GM04504 (cell line): Measurements from ENCODE around the gene LDLRAD3.

Experiments used
- DNase-seq: peaks from one replicate; pipeline ENCODE4 v3.0.0-alpha.2; 2012; ENCODE audit warnings: low read depth

The LDLRAD3 gene

DNA sequence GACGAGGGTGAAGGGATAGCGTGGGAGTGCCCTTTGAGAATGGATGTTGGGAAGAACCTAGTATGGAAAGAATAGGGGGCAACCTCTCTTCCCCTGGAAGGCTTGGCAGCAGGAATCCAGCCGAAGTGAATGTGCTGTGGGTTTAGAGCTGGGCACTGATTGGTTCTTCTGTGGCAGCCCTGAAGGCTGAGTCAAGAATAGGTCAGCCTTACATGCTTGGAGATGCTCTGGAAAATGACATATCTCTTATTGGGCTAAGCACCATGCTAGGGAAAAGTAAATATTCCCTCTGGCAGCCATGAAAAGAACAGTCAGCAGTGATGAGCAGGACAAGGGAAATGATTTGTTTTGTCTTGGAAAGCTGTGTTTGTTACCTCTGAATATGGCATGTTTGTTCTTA is 195.9 kb downstream of the LDLRAD3 start:
- DNase-seq: no peak

DNA sequence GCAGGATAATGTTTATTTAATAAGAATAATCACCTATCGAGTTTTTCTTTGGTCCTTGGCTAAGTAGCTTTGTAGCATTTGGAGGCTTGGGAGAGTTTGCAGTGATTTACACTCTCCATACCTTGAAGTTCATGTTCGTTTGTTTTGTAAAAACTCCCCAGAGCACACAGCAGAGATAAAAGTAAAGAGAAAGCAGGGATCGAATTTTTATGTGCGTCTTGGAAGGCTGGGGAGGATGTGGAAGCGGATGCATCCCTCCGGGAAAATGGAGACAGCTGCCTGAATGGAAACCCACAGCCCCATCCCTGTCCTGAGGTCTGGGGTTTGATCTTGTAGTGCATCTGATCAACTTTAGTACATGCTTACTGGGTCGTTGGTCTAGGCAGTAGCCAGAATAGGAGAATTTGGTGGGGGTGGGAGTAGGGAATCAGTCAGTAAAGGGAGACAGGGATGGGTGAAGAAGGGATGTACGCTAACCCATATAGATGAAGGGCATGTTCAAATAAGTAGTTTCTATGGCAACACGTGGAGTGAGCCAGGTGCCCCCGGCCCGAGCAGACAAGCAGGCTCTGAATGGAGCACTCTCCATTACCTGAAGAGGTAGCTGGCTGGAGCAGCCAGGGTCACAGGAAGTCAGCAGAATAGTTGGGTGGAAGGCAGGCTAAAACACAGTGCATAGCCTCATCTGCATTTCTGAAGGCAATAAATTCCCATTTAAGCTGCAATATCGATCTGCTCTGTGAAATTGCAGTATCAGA is 197.5 kb downstream of the LDLRAD3 start:
- DNase-seq: no peak

DNA sequence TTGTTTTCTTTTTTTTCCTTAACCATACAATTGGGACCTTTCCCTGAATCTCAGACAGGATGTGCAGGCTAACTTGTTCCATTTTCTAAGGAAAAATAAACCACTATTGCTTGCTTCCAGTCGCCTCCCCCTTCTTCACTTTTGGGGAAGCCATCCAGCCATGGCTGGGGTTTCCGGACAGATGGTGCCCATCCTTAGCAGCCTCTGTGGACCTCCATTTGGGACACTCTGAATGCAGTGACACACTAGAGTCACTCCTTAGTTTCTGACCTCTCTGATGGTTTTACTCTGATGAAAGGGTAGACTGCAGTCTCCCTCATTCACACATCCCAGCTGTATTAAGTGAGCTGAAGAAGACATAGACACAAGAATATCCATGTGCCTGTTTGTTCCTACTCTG is 198.1 kb downstream of the LDLRAD3 start:
- DNase-seq: no peak

DNA sequence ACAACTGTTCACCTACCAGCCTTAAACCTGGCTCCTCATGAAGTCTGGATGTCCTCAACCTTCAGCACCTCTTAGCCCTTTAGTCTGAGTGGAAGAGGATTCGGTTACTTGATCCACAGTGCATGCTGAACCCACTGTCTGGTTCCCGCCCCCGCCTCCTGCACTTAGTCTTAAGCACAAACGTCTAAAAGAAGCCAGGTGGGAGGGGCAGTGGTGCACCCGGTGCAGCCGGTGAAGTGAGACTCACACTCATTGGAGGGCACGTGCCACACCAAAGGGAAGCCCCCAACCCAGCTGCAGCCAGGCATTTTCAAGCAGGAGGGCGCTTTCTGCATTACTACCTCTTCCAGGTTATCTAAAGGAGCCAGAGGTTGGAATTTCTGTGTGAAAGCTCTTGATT is 198.6 kb downstream of the LDLRAD3 start:
- DNase-seq: no peak

DNA sequence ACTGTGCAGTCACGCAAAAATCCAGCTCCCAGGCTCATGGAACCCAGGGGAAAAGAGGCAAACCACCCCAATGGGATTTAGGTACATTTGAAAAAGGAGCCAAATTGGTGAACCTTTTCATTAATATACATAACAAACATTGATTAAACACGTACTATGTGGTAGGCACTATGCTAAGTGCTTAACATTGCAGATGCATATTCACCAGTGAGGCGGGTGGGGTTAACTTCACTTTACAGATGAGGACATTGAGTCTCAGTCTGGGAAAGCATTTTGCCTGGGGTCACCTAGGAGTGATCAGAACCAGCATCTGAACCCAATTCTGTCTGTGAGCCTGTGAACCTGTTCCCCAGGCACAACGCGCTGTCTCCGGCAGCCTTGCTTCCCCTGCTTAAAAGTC is 199.0 kb downstream of the LDLRAD3 start:
- no peak for DNase-seq

DNA sequence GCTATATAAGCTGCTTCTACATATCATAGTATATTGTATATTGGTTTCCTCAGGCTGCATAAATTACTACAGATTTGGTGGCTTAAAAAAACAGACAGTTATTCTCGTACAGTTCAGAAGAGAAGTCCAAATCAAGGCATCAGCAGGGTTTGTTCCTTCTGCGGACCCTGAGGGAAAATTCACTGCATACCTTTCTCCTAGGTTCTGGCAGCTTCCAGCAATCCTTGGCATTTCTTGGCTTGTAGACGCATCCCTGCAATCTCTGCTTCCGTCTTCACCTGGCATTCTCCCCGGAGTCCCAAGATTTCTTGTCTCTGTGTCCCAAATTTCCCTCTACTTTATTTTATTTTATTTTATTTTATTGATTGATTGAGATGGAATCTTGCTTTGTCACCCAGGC is 202.6 kb downstream of the LDLRAD3 start:
- DNase-seq: no peak

DNA sequence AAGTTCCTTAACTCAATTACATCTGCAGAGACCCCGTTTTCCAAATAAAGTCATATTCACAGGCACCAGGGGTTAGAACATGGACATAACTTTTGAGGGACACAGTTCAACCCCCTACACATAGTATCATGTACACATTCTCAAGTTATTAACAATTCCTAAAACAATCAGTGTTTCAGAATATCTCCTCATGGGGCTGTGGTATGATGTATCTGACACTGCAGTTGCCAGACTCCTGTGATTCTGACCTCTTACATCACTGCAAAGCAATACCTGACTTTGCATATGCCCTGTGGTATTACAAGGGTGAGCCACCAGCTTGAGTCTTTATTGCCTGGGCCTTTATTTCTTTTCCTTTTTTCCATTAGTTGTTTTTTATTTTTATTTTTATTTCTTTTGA is 203.6 kb downstream of the LDLRAD3 start:
- DNase-seq: no peak

DNA sequence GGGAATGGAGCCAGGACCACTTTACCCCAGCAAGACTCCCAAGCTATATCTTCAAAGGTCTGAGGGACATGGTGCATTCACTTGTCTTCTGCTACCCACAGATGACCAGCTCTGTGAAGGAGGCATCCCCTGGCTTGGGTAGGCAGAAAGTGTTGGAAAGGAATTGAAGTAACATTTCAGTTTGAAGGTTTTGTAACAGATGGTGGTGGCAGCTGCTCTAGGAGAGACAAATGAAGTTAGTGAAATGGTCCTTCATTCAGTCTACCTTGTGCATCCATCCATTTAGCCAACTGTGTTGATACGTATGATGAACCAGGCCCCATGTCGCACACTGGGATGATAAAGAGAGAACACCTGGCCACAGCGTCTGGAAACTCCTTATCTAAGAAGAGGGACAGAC is 204.8 kb downstream of the LDLRAD3 start:
- DNase-seq: no peak

DNA sequence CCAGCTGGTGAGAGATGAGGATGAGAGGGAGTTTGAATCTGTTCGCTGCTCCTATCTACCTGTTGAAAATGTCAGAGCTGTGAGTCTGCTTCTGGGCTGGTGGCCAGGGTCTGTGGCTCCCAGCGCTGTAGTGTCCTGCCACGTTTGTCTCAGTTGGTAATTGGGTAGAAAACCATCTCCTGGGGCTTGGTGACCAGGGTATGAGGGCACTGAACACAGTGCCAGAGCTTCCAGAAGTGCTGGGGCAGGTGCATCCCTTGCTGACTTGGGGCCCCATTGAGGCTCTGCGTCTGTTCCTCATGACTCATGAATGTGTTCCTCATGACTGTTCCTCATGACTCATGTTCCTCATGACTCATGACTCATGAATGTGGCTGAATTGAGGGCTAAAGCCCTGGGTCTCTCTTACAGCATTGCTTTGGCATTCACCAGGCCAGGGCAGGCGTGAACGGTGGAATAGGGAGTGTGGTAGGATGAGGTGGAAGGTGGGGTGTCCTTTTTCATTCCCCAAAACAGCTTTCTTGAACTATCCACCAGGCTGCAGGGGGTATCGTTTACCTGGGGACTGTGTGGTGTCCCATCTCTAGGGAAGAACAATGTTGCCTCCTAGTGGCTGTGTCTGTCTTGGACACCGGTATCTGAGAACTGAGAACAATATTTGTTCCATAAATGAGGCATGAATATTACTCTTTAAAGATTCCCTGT is 205.8 kb downstream of the LDLRAD3 start:
- peak; percentile 92 for DNase-seq

DNA sequence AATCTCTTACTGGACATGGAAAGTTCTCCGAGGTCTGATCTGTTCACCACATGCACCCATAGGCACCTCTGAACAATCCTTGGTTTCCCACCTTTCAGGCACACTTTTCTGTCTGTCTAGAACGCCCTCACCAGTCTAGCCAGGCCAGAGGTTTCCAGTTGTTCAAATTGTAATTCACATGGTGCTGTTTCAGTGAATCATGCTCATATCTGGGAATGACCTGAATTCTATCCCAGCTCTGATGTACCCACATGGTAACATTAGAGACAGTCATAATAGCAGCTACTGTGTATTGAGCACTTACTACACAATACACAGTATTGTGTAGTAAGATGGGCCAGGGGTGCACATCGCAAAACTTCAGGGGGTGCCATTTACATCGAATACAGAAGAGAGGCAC is 207.1 kb downstream of the LDLRAD3 start:
- DNase-seq: no peak

DNA sequence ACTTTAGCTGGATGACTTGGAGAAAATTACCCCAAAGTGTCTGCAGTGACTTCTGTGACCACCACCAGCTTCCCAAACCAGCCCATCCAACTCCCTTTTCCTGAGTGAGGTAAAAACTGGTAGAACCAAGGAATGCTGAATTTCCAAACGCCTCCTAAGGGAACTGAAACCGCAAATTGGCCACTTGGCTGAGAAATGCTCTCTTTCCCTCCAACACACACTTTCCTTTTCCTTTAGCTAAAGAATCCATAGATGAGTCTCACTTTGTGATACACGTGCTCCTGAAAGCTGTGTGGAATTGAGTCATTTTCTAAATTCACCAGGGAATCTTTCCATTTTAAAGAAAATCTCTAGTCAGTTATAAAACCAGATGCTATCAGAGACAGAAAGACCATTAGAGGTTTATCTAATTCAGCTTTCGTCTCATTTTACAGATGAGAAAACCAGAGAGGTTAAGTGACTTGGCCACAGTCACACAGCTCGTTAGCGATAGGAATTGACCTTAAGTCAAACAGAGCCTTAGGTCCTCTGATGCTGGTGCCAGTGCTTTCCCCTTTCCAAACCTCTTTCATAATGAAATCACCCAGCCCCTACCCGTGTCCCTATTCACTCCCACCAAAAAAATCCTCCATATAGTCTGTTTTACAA is 208.2 kb downstream of the LDLRAD3 start:
- no peak for DNase-seq

DNA sequence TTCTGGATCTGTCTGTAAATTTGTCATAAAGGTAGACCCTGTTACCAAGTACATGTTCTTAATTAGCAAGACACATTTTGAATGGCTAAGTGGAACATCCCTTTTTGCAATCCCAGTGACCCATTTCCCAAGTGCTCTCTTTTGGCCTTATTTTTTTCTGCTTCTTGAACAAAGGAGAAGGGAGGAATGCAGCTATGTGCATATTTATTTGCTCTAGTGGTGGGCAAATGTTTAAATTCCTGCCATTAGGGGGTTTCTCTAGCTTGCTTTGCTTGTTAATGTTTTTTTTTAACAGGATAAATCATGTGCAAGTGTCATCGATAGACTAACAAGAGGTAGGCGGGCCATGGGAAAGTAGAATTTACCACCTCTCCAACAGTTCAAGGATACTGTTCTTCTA is 209.7 kb downstream of the LDLRAD3 start:
- DNase-seq: no peak

DNA sequence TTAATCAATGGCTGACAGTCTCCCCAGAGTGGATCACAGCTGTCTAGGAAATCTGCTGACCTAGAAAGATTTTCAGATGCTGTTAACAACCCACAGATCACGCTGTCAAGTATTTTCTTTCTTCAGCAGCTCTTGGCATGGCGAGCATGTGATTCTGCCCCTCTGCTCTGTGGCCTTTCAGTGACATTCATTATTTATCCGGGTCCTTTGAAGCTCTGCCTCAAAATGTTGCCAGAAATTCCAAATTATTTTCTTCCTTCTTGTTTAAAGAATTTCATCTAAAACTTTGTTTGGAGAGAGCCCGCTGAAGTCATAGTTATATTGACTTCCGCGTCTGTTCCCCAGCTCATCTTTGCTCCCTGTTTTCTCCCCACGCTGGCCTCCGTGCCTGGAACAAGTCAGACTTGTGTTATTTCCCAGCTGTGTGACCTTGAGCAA is 211.3 kb downstream of the LDLRAD3 start:
- DNase-seq: no peak

DNA sequence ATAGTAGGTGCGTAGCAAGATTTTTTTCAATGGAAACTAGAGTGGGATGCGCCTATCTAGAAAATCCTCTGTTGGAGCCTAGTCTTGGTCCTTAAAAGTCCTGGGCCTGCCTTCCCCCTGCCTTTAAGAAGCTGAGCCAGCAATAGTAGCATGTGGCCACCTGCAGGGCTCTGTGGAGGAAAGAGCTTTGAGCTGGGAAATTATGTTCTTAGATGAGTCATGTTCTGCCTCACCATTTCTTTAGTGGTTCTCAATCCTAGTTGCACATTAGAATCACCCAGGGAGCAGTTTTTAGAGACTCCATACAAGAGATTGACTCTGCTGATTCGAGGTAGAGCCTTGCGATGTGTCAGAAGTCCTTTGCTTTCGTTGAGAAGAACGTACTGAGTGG is 211.9 kb downstream of the LDLRAD3 start:
- no peak for DNase-seq

DNA sequence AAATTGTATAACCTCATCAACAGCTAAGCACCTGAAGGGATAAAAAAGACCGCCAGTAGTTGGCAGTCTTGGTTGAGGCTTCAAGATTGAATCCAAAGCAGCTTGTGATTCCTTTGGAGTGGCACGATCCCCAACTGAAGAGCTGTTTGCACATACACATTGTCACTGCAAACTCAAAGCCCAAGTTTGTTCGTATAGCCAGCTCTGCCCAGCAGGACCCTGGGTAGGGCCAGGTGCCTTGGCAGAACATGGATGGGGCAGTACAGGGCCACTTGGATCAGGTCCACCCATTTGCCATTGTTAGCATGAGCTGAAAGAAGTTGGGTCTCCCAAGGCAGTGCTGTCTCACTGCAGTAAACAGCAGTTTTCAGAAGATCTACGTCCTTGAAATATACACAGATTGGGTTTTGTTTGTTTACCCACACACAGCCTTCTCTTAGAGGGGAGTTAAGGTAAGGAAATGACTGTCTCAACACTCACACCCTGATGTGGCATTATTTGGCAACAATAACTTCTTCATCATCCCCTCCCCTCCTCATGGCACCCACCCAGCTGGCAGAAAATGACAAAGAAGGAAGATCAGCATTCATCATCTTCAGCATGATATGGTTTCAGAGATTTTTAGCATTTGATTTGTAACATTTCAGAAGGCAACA is 212.4 kb downstream of the LDLRAD3 start:
- DNase-seq: no peak

DNA sequence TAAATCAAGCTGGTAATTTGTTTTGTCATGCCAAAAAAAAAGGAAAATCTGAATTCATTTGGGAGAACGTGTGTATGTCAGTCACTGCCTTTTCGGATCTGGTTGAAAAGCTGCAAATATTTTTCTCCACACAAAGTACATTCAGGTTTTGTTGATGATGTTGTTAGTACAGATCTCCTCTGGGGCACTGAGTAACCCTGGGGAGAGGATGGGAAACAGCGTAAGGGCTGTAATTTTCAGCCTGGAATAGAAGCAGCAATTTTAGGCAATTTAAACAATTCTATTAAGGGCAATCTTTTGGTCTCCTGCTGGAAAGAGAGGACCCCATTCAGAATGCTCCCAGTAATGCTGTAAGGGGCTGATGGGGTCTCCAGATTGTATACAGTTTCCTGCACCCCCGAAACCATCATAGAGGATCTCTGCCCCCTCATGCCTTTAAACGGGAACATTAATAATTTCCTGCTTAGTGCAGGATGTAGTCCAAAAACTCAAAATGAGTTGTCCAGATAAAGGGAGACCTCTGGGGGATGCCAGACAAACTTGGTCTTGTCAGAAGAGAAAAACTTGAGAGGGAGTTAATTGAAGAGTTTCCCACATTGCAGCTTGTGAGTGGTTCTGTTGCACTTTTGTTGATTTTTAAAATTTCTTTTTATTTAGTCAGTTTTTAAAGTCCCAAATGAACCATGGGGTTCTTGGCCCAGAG is 213.1 kb downstream of the LDLRAD3 start:
- no peak for DNase-seq

DNA sequence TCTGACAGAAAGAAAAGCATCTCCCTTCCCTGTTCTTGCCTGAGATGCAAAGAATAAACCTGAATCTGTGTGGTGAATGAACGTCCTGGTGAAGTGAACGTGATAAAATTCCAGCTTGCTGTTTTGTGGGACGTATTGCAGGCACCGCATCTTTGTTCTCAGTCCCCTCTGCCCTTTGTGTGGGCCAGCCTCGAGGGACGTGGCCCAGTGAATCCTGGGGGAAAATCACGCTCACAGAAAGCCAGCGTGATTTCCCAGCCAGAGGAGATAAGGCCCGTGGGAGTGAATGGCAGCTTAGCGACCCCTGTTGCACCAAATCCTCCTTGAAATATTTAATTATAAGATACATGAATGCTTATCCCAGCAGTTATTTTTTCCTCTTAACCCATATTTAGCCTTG is 216.2 kb downstream of the LDLRAD3 start:
- no peak for DNase-seq

DNA sequence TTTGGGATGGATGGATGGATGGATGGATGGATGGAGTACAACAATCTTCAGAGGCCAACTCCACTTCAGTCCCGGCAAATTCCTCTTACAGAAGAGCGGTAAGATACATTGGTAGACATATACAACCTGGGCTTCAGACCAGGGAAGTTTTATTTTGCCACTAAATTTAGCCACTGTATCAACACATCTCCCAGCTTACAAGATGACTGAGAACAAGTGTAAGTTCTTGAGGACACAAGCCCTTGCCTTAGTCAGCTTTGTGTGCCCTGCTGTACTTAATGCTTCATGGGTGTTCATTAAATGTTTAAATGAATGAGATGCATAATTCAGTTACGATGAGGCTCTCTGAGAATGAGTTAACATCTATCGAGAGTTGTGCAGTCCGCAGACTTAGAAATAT is 217.7 kb downstream of the LDLRAD3 start:
- no peak for DNase-seq

DNA sequence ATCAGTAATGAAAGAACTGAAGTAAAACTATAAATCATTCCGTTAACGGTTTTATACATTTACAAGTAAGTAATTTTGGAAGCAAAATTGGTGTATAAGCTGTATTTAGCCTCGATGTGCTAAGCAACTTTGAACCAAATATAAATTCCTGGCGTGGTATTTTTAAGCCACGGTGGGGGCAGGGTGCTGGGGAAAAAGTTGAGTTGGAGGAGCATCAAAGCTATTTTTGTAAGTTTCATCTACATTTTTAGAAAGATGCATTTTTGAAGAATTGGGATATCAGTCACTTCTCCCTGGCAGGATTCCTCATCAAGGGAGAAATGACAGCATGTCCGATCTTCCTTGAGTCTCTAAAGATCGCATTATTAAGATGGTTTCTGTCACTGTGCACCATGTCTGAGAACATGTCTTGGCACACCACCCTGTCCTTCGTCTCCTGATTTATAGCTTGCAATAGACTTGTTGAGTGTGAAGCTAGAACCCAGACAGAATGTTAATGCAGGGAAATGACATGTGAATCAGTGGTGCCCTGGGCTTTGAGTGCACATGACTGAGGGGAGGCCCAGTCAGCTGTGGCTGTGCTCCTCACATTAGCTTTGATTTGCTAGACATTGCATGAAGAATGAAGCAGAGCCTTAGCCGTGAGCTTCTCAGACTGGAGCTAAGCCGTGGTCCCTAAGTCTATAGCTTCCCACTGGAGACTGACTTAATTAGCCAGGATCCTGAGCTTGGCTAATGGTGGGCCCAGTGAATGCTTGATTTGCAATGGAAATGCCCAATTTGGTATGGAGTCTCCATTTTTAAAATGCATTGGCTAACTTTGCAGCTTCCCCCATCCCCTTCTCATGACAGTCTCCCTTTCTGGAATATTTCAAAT is 218.4 kb downstream of the LDLRAD3 start:
- DNase-seq: no peak

DNA sequence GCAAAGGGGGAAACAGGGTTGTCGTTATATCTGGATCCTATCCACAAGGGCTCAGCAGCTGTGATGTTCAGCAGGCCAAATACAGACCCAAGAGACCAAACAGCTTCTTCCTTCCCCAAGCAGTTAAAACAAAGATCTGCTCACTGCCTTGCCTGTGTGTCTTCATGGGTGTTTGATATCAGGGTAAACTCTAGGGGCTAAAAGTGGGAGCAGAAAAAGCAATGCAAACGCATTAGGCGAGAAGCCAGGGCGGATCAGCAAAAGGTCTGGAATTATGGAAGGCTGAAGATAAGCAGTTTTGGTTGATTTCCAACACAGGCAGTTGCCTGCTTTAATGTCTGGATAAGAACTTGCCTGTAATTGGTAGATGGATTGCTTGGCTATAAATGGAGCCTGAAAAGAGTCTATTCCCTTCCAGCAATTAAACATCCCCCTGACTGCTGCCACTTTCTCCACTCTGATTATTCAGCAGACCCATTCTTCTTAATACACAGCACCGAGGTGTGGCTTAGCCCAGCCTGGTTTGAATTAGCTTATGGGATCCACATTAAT is 219.1 kb downstream of the LDLRAD3 start:
- no peak for DNase-seq
